ENCODE results near the gene SDR42E2.
"Not testable (repeated sequence)": the region's sequence is repeated elsewhere in the genome, so short reads cannot be mapped to it uniquely, and the experiment has no call there.

The SDR42E2 gene

GRCh38 chr16:22214889-22215288 is 52.6 kb downstream of the SDR42E2 start:
- no peak for DNase-seq

GRCh38 chr16:22216191-22216831 is 54.0 kb downstream of the SDR42E2 start:
- peak; percentile 33 to 62 (median 37) for DNase-seq

- not testable (repeated sequence) for DNase-seq
These were observed 54.5 kb downstream of the SDR42E2 start for GRCh38 chr16:22216832-22217225.

GRCh38 chr16:22217890-22218730 is 55.8 kb downstream of the SDR42E2 start:
- DNase-seq = peak in 2 of 4 experiments; percentile 16 to 19

GRCh38 chr16:22219389-22220068 is 57.2 kb downstream of the SDR42E2 start:
- DNase-seq = no peak

GRCh38 chr16:22220069-22220440 is 57.7 kb downstream of the SDR42E2 start:
- DNase-seq = no peak

GRCh38 chr16:22220714-22221113 is 58.4 kb downstream of the SDR42E2 start:
- no peak for DNase-seq

GRCh38 chr16:22222006-22222405 is 59.7 kb downstream of the SDR42E2 start:
- DNase-seq = no peak

GRCh38 chr16:22222998-22223397 is 60.7 kb downstream of the SDR42E2 start:
- no peak for DNase-seq

- no peak for DNase-seq
These were observed 62.8 kb downstream of the SDR42E2 start for GRCh38 chr16:22225060-22225459.

- DNase-seq = no peak
These were observed 67.6 kb downstream of the SDR42E2 start for GRCh38 chr16:22229889-22230288.

GRCh38 chr16:22232277-22233036 is 70.2 kb downstream of the SDR42E2 start:
- no peak for DNase-seq

- DNase-seq = no peak
These were observed 70.7 kb downstream of the SDR42E2 start for GRCh38 chr16:22233037-22233372.

GRCh38 chr16:22235839-22236745 is 73.8 kb downstream of the SDR42E2 start:
- no peak for DNase-seq

GRCh38 chr16:22239131-22239805 is 77.0 kb downstream of the SDR42E2 start:
- DNase-seq = no peak

- peak in 2 of 4 experiments; percentile 11 to 17 for DNase-seq
These were observed 77.9 kb downstream of the SDR42E2 start for GRCh38 chr16:22240023-22240710.
